Stimulated activated CD8-positive, alpha-beta memory T cell treated with anti-CD3 and anti-CD28 coated beads, Interleukin-4, amount 100 ng/mL, for 1 hour (primary cell): Measurements from ENCODE around the gene PCNA.
"Not testable (repeated sequence)": the region's sequence is repeated elsewhere in the genome, so short reads cannot be mapped to it uniquely, and the experiment has no call there.

Experiments used
- DNase-seq, 2 donors: peaks; one replicate each; pipeline ENCODE4 v3.0.0-alpha.2; 2020; ENCODE audit warnings: low read depth in 2 of 2, low spot score in 1 of 2

The PCNA gene

GRCh38 chr20:5099909-5100308, 19.8 kb downstream of the PCNA start:
- DNase-seq, result not testable (repeated sequence)

- not testable (repeated sequence) for DNase-seq
Measured at GRCh38 chr20:5099009-5099408, 20.7 kb downstream of the PCNA start.

- DNase-seq, result no peak
Measured at GRCh38 chr20:5096463-5096862, 23.3 kb downstream of the PCNA start.

GRCh38 chr20:5095931-5096330, 23.8 kb downstream of the PCNA start:
- DNase-seq, result no peak

GRCh38 chr20:5095454-5095853, 24.3 kb downstream of the PCNA start:
- DNase-seq, result no peak

GRCh38 chr20:5092765-5093339, 26.9 kb downstream of the PCNA start:
- no peak for DNase-seq

- no peak for DNase-seq
Measured at GRCh38 chr20:5091902-5092301, 27.9 kb downstream of the PCNA start.

- DNase-seq, result no peak
Measured at GRCh38 chr20:5090191-5090590, 29.6 kb downstream of the PCNA start.

GRCh38 chr20:5088688-5089087, 31.1 kb downstream of the PCNA start:
- DNase-seq, result no peak

GRCh38 chr20:5085380-5085779, 34.4 kb downstream of the PCNA start:
- DNase-seq, result no peak

- DNase-seq, result no peak
Measured at GRCh38 chr20:5080384-5080877, 39.3 kb downstream of the PCNA start.

- peak; percentile 34 to 58 for DNase-seq
Measured at GRCh38 chr20:5078399-5078958, 41.3 kb downstream of the PCNA start.

GRCh38 chr20:5077761-5078387, 41.9 kb downstream of the PCNA start:
- no peak for DNase-seq

- not testable (repeated sequence) for DNase-seq
Measured at GRCh38 chr20:5076913-5077312, 42.8 kb downstream of the PCNA start.

- no peak for DNase-seq
Measured at GRCh38 chr20:5074232-5074674, 45.5 kb downstream of the PCNA start.

- no peak for DNase-seq
Measured at GRCh38 chr20:5073660-5074231, 46.0 kb downstream of the PCNA start.

GRCh38 chr20:5072756-5073659, 46.8 kb downstream of the PCNA start:
- no peak for DNase-seq

- DNase-seq, result not testable (repeated sequence)
Measured at GRCh38 chr20:5071942-5072341, 47.8 kb downstream of the PCNA start.

- no peak for DNase-seq
Measured at GRCh38 chr20:5070570-5070969, 49.2 kb downstream of the PCNA start.

- DNase-seq, result no peak
Measured at GRCh38 chr20:5070081-5070480, 49.7 kb downstream of the PCNA start.

GRCh38 chr20:5069141-5069806, 50.5 kb downstream of the PCNA start:
- no peak for DNase-seq
